ENCODE measurements around the gene DIRAS2.

DNA sequence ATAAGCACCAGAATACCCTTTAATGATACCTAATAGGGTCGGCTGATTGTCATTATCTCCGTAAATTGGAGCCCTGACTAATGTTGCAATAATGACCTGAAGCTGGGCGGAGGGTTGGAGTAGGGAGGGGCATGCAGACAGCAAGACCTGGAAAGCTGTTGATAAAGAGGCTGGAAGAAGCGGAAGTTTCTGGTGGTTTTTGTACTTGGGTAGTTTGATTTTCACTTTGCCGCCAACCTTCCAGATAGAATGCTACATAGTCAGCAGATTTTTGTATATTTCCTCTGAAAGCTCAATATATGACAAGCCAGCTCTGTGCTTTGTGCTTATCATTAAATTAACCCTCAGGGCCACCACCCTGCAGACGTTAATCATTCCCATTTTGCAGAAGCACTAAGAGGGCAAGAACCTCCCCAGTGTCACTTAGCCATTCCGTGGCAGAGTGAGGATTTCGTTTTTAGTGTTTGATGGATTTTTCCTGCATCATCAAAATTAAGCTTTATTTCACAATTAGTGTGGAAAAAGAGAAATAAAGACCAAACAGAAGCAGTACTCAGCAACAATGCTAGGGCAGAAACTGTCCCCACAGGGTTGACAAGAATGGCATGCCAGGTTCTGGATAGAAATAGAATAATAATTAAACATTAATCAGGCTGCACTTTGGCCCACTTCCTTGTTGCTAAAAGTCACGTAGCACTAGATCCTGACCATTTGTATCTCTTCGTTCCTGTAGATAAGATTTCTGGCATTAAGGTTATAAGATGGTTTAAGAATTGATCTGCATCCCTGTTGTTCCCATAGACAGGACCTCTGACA is 34.7 kb downstream of the DIRAS2 start:
- TF ChIP-seq, protein P1, sequence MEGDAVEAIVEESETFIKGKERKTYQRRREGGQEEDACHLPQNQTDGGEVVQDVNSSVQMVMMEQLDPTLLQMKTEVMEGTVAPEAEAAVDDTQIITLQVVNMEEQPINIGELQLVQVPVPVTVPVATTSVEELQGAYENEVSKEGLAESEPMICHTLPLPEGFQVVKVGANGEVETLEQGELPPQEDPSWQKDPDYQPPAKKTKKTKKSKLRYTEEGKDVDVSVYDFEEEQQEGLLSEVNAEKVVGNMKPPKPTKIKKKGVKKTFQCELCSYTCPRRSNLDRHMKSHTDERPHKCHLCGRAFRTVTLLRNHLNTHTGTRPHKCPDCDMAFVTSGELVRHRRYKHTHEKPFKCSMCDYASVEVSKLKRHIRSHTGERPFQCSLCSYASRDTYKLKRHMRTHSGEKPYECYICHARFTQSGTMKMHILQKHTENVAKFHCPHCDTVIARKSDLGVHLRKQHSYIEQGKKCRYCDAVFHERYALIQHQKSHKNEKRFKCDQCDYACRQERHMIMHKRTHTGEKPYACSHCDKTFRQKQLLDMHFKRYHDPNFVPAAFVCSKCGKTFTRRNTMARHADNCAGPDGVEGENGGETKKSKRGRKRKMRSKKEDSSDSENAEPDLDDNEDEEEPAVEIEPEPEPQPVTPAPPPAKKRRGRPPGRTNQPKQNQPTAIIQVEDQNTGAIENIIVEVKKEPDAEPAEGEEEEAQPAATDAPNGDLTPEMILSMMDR (conservative IDR thresholded peaks at IDR 0.05; ENCODE audit: low read depth, low read length) = no peak
- TF ChIP-seq EZH2 (IDR thresholded peaks at IDR 0.05; ENCODE audit: borderline replicate concordance, low read depth, low read length, poor library complexity, severe bottlenecking) = no peak
